GM21723 (cell line): Measurements from ENCODE around the gene COL9A3.
"Not testable (repeated sequence)": the region's sequence is repeated elsewhere in the genome, so short reads cannot be mapped to it uniquely, and the experiment has no call there.

ENCODE experiments used
- ATAC-seq: cut with Tn5 transposase; IDR thresholded peaks from one replicate; pipeline ENCODE4 v1.9.1; 2021; ENCODE audit warnings: mild to moderate bottlenecking, moderate library complexity; ENCODE audit not compliant: unreplicated experiment

The COL9A3 gene

DNA sequence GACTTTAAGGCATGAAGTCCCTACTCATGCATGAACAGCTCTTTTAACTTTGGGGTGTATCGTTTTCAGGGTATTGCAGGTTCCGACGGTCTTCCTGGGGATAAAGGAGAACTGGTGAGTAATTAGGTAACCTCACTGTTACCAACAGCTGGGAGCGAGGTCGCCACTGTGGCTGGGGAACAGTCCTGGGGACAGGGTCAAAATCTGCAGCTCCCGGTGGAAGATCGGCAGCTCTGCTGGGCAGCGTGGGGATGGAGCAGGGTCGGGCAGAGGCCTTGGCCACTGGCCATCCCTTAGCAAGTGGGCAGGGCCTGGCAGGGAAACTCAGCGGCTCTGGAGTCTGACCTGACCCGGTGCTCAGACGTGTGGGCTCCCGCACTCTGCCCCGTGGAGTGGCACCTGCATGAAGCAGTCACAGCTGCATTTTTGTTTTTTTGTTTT is 16.1 kb downstream of the COL9A3 start:
- ATAC-seq: peak; percentile 20

DNA sequence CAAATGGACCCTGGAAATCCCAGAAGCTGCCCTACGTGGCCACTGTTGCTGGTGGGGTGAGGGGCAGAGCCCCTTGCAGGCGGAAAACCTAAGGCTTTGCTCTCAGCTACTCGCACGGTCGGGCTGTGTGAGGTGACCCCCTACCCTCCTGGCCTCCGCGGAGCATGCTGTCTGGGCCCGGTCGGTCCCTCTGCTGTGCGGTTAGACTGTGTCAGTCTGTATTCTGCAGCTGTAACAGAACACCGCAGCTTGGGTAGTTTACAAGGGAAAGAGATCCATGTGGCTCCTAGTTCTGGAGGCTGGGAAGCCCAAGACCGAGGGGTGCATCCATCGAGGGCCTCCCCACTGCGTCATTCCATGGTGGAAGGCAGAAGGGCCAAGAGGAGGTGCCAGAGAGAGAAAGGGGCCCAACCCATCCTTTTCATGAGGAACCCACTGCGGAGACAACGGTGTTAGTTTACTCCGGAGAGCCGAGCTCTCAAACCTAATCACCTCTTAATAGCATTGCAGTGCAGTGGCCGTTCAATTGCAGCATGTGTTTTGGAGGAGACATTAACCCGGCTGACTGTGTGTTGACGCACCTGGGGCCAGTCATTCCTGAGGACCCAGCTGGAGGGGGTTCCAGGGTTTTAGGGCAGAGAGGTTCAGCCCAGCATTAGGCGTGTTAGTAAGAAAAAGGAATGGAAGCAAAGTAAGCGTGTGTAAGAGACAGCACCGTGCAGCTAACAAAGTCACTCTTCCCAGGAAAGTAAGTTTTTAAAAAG is 18.3 kb downstream of the COL9A3 start:
- ATAC-seq: no peak

DNA sequence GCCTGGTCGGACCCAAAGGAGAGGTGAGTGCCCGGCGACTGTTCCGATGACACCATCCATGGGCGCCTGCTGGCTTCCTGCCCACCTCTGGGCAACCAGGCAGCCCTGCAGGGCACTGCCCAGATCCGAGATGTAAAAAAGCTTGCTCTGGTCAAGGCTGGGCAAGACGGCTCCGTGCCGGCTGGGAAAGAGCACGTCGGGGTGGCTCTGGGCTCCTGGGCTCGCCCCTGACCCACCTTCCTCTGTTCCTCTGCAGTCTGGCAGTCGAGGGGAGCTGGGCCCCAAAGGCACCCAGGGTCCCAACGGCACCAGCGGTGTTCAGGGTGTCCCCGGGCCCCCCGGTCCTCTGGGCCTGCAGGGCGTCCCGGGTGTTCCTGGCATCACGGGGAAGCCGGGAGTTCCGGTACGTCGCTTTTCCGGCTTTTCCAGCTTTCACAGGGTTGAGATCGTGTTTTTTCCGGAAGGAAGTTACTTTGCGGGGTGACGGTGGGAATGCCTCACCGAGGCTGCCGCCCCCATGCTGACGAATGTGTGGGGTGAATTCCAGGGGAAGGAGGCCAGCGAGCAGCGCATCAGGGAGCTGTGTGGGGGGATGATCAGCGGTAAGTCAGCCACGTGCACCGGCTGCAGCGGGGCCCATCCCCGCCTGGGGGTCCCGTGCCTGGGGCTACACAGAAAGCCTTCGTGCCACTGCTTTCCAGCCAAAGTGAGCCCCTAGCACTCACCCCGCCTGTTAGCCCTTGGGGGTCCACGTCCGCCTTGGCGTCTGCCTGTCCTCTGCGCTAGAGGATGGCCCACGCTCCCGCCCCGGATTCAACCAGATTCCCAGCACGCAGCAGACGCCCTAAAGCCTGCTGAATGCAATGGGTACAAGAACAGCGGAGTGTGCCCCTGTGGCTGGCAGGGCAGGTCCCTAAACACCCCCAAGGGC is 19.3 kb downstream of the COL9A3 start:
- ATAC-seq: no peak

DNA sequence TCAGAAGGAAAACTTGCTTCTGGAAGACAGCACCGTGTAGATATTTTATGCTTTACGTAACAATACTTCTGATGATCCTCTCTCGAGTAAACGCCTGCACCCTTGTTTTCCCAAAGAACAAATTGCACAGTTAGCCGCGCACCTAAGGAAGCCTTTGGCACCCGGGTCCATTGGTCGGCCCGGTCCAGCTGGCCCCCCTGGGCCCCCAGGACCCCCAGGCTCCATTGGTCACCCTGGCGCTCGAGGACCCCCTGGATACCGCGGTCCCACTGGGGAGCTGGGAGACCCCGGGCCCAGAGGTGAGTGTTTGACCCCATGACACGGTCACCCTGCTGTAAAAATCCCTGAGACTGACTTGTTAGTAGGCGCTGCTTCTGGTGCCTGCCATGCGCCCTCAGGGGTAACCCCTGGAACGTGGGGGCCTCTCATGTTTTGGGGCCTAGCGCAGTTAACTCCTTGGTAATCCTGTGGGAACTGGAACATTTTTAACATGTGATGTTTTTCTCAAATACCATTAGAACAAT is 20.2 kb downstream of the COL9A3 start:
- no peak for ATAC-seq

DNA sequence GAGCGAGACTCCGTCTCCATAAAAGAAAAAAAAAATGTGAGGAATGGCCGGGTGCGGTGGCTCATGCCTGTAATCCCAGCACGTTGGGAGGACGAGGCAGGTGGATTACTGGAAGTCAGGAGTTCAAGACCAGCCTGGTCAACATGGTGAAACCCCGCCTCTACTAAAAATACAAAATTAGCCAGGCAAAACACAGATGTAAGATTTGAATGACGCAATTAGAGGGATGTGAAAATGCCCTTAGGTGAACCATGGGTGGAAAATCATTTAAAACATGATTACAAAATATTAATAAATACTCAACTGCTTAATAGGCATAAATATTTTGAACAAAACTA is 20.9 kb downstream of the COL9A3 start:
- ATAC-seq: no peak

DNA sequence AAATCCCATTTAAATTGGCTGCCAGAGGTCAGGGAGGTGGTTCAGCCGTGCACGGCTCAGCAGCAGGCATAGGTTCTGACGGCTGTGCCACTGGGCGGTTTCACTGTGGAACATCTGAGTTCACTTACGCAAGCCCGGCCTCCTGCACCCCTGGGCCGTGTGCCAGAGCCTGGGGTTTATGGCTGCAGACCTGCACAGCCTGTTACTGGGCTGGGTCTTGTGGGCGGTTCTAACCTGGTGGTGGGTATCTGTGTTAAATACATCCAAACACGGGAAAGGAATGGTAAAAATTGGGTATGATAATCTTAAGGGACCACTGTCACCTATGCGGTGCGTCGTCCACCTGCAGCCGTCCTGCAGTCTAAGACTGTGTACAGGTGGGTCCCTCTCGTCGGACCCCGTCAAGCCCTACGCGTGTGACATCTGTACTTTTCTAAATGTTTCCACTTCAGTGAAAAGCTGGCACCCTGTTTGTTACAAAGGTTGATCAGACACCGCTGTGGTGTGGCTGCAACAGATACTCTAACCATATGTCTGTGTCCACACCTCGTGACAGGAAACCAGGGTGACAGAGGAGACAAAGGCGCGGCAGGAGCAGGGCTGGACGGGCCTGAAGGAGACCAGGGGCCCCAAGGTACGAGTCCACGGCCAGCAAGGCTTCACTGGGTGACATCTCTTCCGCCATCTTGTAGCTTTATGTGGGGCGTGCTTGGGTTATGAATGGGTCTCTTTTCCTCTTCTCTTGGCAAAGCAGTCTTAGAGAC is 21.5 kb downstream of the COL9A3 start:
- no peak for ATAC-seq

DNA sequence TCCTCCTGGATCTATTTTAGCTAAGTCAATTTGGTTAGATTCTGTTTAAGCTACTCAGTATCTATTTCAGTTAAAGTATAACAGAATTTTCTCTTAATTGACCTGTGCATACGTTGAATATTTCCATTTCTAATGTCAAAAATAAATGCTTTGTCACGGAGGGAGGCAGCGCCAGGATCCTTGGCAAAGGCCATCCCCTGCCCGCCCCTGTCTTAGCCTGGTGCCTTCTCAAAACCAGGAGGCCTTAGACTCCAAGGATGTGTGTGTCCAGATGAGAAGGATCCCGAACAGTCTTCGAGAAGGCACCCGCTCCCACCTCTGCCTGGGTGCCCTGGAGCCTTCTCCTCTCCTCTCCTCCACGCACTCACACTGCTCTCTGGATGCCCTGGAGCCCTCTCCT is 22.4 kb downstream of the COL9A3 start:
- ATAC-seq: no peak

DNA sequence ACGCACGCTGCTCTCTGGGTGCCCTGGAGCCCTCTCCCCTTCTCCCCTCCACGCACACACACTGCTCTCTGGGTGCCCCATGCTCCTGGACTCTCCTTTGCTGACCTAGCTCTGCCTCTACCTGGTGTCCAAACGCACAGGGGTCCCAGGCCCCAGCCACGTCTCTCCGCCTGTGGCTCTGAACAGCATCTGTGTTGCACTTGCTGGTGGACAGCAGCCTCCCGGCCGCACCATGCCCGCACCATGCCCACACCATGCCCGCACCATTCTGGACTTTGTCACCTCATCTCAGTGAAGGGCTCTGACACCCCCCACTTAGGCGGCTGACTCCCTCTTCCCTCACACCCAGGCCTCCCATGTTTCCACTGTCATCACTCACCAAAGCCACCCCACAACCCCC is 23.0 kb downstream of the COL9A3 start:
- no peak for ATAC-seq

DNA sequence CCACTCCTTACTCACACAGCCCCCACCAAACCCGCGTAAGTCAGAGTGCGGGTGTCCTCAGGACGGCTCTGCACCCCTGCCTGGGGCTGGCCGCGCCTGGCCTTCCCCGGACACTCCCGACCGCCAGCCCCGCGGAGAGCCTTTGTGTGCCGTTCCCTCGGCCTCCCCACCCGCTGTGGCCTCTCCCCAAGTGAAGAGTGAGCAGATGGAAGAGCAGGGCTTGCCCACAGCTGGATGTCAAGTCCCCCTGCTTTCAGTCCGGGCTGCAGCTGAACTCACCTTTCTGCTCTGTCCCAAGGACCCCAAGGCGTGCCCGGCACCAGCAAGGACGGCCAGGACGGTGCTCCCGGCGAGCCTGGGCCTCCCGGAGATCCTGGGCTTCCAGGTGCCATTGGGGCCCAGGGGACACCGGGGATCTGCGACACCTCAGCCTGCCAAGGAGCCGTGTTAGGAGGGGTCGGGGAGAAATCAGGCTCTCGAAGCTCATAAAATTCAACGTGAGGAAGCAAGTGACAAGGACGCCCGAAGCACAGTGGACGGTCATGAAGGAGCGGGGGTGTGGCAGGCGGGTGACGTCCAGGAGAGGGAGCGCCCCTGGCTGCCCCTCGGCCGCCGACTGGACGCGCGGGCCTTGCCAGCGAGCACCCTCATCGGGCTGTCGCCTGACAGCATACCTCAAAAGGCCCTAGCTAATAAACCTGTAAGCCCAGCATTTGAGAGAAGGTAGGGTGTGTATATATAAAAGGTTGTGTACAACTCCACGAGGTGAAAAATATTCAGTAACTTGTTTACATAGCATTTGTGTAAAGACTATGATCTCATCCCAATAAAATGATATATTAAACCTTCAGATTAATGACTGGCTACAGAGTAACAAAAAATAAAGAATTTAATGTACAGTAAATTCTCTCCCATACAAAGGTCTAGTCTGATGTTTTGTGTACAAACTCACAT is 23.7 kb downstream of the COL9A3 start:
- ATAC-seq: no peak

DNA sequence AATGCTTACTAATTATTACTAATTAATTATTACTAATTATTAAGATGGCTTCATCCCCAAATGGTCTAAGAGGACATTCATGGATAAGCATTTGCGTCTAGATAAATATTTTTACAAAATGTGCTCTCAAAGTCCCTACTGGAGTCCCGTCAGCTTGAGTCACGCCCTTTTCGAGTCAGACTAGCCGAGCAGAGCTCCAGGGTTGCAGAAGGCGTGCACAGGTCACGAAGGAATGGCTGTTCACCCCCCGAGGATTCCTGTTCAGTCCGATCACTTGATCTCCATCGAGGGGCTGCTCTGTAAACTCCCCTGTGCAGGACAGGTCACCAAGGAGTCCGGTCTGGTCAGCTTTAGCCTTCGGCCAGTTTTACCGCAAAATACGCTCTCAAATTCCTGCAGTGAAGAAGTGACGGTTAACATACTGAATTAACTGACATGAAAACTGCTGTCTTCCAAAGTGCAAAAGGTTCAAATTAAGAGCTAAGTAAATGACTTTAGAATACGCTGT is 24.9 kb downstream of the COL9A3 start:
- ATAC-seq: no peak

DNA sequence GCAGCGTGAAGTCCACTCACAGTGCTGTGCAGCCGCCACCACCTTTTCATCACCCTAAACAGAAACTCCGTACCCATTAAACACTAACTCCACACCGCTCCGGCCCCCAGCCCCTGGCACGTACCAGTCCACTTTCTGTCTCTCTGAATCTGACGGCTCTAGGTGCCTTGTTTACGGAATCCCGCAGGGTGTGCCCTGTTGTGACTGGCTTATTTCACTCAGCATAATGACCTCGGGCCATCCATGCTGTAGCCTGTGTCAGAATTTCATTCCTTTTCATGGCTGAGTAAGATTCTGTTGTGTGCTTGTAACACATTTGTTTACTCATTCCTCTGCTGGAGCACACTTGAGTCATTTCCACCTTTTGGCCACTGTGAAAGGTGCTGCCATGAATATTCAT is 26.8 kb downstream of the COL9A3 start:
- ATAC-seq: no peak

DNA sequence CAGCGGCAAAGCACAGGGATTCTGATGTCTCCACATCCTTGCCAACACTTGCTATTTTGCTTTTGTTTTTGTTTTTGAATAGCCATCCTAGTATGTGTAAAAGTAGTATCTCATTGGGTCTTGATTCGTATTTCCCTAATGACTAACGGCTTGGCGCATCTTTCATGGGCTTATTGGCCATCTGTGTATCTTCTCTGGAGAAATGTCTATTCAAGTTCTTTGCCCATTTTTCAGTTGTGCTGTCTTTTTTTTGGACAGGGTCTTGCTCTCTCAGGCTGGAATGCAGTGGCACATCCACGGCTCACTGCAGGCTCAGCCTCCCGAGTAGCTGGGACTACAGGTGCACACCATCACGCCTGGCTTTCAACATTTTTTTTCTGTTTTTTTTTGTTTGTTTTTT is 27.3 kb downstream of the COL9A3 start:
- no peak for ATAC-seq

DNA sequence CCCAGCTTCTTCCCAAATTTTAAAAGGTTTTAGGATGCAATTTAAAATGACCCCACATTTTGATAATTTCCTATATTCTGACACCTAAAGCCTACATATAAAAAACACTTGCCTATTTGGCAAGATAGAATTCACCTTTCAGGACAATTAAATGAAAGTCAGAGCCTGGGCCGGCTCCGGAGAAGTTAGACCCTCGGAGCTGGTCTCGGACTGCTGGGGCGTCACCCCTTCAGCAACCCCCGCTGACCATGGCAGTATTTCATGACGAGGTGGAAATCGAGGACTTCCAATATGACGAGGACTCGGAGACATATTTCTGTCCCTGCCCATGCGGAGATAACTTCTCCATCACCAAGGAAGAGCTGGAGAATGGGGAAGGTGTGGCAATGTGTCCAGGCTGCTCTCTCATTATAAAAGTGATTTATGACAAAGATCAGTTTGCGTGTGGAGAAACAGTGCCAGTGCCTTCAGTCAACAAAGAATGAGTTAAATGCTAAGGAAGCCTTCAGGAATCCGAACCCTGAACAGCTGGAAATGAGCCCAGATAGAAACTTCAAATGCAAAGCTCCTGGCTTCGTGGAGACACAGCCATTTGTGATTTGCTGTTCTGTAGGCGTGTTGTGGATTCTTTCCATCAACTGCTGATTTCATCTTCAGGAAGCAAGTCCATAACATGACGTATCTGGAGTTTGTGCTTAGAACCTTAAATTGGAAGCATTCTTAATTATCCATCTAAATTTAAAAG is 28.7 kb downstream of the COL9A3 start:
- ATAC-seq: no peak

DNA sequence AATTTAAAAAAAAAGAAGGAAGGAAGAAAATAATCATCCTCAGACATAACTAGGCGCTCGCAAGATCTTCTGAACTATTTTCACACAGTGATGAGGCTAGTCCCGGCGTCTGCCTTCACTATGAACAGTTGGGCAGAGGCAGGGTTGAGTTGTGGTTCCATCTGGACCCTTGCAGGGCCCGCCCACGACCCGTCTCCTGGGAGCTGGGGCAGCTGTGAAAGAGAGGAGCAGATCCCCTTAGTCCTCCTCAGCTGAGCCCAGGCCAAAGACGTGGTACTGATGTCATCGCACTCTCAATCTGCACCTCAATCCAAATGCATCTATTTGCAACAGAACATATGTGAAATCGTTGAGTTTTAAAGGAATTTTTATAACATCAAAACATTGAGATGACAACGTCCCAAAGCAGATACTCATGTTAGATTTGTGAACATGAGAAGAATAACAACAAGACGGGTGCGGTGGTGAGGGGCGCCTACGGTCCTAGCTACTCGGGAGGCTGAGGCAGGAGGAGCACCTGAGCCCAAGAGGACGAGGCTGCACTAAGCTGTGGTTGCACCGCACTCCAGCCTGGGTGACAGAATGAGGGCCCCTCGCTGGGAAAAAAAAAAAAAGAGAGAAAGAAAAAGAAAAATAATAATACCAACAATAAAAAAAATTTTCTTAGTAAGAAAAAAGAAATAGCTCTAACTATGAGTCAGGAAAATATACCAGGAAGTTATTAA is 29.5 kb downstream of the COL9A3 start:
- ATAC-seq: no peak

DNA sequence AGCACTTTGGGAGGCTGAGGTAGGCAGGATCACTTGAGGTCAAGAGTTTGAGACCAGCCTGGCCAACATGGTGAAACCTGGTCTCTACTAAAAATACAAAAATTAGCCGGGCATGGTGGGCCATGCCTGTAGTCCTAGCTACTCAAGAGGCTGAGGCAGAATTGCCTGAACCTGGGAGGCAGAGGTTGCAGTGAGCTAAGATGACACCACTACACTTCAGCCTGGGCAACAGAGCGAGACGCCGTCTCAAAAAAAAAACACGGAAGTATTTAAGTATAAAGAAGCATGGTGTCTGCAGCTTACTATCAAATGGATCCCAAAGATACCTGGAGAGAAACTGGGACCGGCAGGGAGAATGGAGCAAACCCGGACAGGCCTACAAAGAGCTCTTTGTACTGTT is 32.1 kb downstream of the COL9A3 start:
- ATAC-seq: not testable (repeated sequence)

DNA sequence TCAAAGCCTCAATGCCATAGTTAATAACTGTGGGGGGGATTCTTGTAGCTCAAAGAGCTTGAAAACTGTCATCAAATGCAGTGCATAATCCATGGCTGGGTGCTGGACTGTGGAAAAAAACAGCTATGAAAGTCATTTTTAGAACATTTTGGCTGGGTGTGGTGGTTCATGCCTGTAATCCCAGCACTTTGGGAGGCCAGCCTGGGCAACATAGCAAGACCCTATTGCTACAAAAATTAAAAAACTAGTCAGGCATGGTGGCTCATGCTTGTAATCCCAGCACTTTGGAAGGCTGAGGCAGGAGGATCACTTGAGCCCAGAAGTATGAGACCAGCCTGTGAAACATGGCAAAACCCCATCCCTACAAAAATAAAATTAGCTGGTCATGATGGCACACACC is 32.6 kb downstream of the COL9A3 start:
- no peak for ATAC-seq

DNA sequence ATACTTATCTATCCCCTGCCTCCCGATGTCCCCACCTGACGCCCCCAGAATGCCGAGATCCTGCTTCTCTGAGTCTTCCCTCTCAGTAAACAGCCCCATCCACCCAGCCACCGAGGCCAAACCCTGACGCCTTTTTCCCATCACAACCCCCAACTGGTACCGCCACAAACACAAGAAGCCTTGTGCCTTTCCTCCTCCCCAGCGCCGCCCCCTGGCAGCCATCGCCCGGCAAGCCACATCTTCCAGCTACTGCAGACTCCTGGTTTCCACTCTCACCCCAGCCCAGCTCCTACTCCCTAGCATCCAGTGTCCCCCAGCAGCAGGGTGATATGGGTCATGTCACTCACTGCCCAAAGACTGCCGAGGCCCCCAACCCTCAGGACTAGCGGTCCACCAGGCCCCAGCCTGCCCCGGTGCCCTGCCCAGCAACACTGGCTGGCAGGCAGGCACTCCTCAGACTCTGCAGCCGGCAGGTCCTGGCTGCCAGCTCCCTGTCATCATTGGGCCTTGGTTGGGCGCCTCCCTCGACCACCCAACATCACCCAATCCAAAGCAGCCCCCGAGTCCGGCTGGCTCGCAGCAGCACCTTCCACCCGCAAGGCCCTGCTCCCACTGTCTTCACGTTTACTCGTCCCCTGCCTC is 33.6 kb downstream of the COL9A3 start:
- no peak for ATAC-seq

DNA sequence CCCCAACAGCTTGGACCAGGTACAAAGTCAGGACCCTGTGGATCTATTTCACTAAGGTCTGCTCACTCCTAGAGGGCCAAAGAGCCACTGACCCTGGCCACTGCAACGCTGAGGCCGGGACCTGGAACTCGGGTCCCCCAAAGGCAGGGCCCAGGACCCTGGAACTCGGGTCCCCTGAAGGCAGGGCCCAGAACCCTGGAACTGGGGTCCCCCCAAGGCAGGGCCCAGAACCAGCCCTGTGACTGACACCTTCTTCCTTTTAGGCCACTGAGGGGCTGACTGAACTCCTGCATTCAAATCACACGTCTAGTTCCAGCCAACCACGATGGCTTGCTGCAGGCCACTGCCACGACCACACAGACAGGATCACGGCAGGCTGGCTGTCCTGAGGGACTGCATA is 35.3 kb downstream of the COL9A3 start:
- no peak for ATAC-seq
